HG02943 (cell line): ENCODE measurements around the gene HERPUD1.
"Not testable (repeated sequence)": the region's sequence is repeated elsewhere in the genome, so short reads cannot be mapped to it uniquely, and the experiment has no call there.

Source experiments
- ATAC-seq: cut with Tn5 transposase; IDR thresholded peaks from one replicate; pipeline ENCODE4 v1.9.1; 2021; ENCODE audit warnings: mild to moderate bottlenecking, low read depth, moderate library complexity; ENCODE audit not compliant: unreplicated experiment

HERPUD1 gene

GRCh38 chr16:56933828-56934598 is 2.1 kb downstream of the HERPUD1 start:
- no peak for ATAC-seq

GRCh38 chr16:56934599-56935145 is 2.7 kb downstream of the HERPUD1 start:
- ATAC-seq = not testable (repeated sequence)

- ATAC-seq = no peak
Observed at GRCh38 chr16:56935201-56935600, 3.3 kb downstream of the HERPUD1 start.

GRCh38 chr16:56936491-56936890 is 4.5 kb downstream of the HERPUD1 start:
- ATAC-seq = no peak

GRCh38 chr16:56936950-56937349 is 5.0 kb downstream of the HERPUD1 start:
- ATAC-seq = no peak

- no peak for ATAC-seq
Observed at GRCh38 chr16:56938664-56939513, 6.9 kb downstream of the HERPUD1 start.

- no peak for ATAC-seq
Observed at GRCh38 chr16:56939801-56940200, 7.9 kb downstream of the HERPUD1 start.

- ATAC-seq = no peak
Observed at GRCh38 chr16:56941092-56941491, 9.2 kb downstream of the HERPUD1 start.

GRCh38 chr16:56941856-56942331 is 10.0 kb downstream of the HERPUD1 start:
- ATAC-seq = no peak

- no peak for ATAC-seq
Observed at GRCh38 chr16:56943761-56944375, 11.9 kb downstream of the HERPUD1 start.

GRCh38 chr16:56944954-56945839 is 13.3 kb downstream of the HERPUD1 start:
- no peak for ATAC-seq

- ATAC-seq = no peak
Observed at GRCh38 chr16:56945847-56946527, 14.0 kb downstream of the HERPUD1 start.

- no peak for ATAC-seq
Observed at GRCh38 chr16:56946767-56947603, 15.0 kb downstream of the HERPUD1 start.

- ATAC-seq = no peak
Observed at GRCh38 chr16:56947604-56947995, 15.7 kb downstream of the HERPUD1 start.

- no peak for ATAC-seq
Observed at GRCh38 chr16:56948234-56948633, 16.3 kb downstream of the HERPUD1 start.

GRCh38 chr16:56950051-56950450 is 18.1 kb downstream of the HERPUD1 start:
- ATAC-seq = no peak

GRCh38 chr16:56950455-56950854 is 18.5 kb downstream of the HERPUD1 start:
- no peak for ATAC-seq
